ENCODE measurements around the gene NKAIN1.
A peak's percentile ranks its signal among the peaks of the same experiment; 100 is the strongest.

The NKAIN1 gene

GRCh38 chr1:31170486-31170735 is 69.3 kb downstream of the NKAIN1 start:
- CTCF ChIA-PET = interaction anchor here (0.8 to 1.8 kb wide), 5 partner anchors 8 to 19 kb away, joined by 3 to 10 read pairs (median 4); no protein-coding TSS in a partner anchor
- POLR2A ChIA-PET = interaction anchor here (1.0 to 1.5 kb wide), 4 partner anchors 9 to 126 kb away, joined by 5 to 8 read pairs (median 7); partner anchors contain the start of genes SNRNP40 and ZCCHC17
- no peaks in the 10 kb centered on the region for H3K4me1 ChIP-seq (ENCODE audit: control insufficient read depth, insufficient read depth, low read length)
- H3K36me3 ChIP-seq (ENCODE audit: control insufficient read depth in 2 of 2, insufficient read depth in 1 of 2, low read length in 2 of 2) = no peaks in the 10 kb centered on the region
- H3K4me3 ChIP-seq (ENCODE audit: low read depth, low read length) = no peak overlapping the region
- H3K27ac ChIP-seq (ENCODE audit: extremely low read depth, low read depth, low read length) = no peak overlapping the region
- peak; percentile 33; the same call in 1 of the 2 replicates for TF ChIP-seq ZFHX2 (tag by site-specific recombination; conservative IDR thresholded peaks at IDR 0.05)
- TF ChIP-seq TSHZ1 (tag by site-specific recombination; IDR thresholded peaks at IDR 0.05; ENCODE audit: borderline replicate concordance) = no peak
- TF ChIP-seq EGR2 (tag by site-specific recombination; IDR thresholded peaks at IDR 0.05; ENCODE audit: low read depth) = peak; percentile 48; the same call in 1 of the 2 replicates
- no peak for TF ChIP-seq SCRT1 (tag by site-specific recombination; IDR thresholded peaks at IDR 0.05; ENCODE audit: borderline replicate concordance)
- H3K9me3 ChIP-seq (ENCODE audit: control insufficient read depth, insufficient read depth, low read depth, low read length) = no peaks in the 10 kb centered on the region

- H3K27ac ChIP-seq (ENCODE audit: extremely low read depth, low read depth, low read length) = no peak overlapping the region
- CTCF ChIA-PET = interaction anchor here (0.6 to 4.9 kb wide), 3 partner anchors 9 to 369 kb away, joined by 3 to 41 read pairs (median 3); no protein-coding TSS in a partner anchor
These were observed 73.2 kb downstream of the NKAIN1 start for GRCh38 chr1:31166462-31166861.

GRCh38 chr1:31164291-31164690 is 75.4 kb downstream of the NKAIN1 start:
- H3K27ac ChIP-seq (ENCODE audit: extremely low read depth, low read depth, low read length) = no peak overlapping the region
- no peak for TF ChIP-seq ZNF76 (tag by site-specific recombination; IDR thresholded peaks at IDR 0.05; ENCODE audit: borderline replicate concordance, low read depth)
- TF ChIP-seq ZNF221 (tag by site-specific recombination; IDR thresholded peaks at IDR 0.05; ENCODE audit: borderline replicate concordance) = no peak
- no peak for TF ChIP-seq GFI1B (tag by site-specific recombination; IDR thresholded peaks at IDR 0.05)
- no peak for TF ChIP-seq ZSCAN23 (tag by site-specific recombination; IDR thresholded peaks at IDR 0.05)
- no peak for TF ChIP-seq ZNF302 (tag by site-specific recombination; IDR thresholded peaks at IDR 0.05; ENCODE audit: low read depth)
- TF ChIP-seq ZNF544 (tag by site-specific recombination; IDR thresholded peaks at IDR 0.05) = no peak
- no peak for TF ChIP-seq ZNF664 (tag by site-specific recombination; IDR thresholded peaks at IDR 0.05)
- no peak for TF ChIP-seq ZNF449 (tag by site-specific recombination; IDR thresholded peaks at IDR 0.05)
- no peak for TF ChIP-seq ZBTB44 (tag by site-specific recombination; IDR thresholded peaks at IDR 0.05)
- no peak for TF ChIP-seq ZNF112 (tag by site-specific recombination; IDR thresholded peaks at IDR 0.05)
- TF ChIP-seq ZNF155 (tag by site-specific recombination; IDR thresholded peaks at IDR 0.05) = no peak
- TF ChIP-seq ZFP3 (tag by site-specific recombination; IDR thresholded peaks at IDR 0.05; ENCODE audit: low read depth) = no peak
- TF ChIP-seq HOXD13 (CRISPR knock-in tag; IDR thresholded peaks at IDR 0.05; ENCODE audit: borderline replicate concordance) = no peak
- TF ChIP-seq ZBTB26 (tag by site-specific recombination; optimal IDR thresholded peaks at IDR 0.05) = no peak
- TF ChIP-seq CTCF (tag by site-specific recombination; IDR thresholded peaks at IDR 0.05) = no peak
- TF ChIP-seq ZBTB17 (tag by site-specific recombination; IDR thresholded peaks at IDR 0.05) = no peak
- no peak for TF ChIP-seq ZNF830 (tag by site-specific recombination; IDR thresholded peaks at IDR 0.05; ENCODE audit: low read depth)

More at GRCh38 chr1:31166462-31166861, 73.2 kb downstream of the NKAIN1 start:
- POLR2A ChIA-PET = interaction anchor here (1.2 kb wide), 1 partner anchor 28 kb away, joined by 4 read pairs; no protein-coding TSS in a partner anchor
- no peak overlapping the region for H3K4me3 ChIP-seq (ENCODE audit: low read depth, low read length)
- no peaks in the 10 kb centered on the region for H3K36me3 ChIP-seq (ENCODE audit: control insufficient read depth in 2 of 2, insufficient read depth in 1 of 2, low read length in 2 of 2)
- H3K4me1 ChIP-seq (ENCODE audit: control insufficient read depth, insufficient read depth, low read length) = no peaks in the 10 kb centered on the region
- H3K9me3 ChIP-seq (ENCODE audit: control insufficient read depth, insufficient read depth, low read depth, low read length) = no peaks in the 10 kb centered on the region
- TF ChIP-seq ZNF785 (tag by site-specific recombination; IDR thresholded peaks at IDR 0.05) (no peak), ZIC2 (tag by site-specific recombination; IDR thresholded peaks at IDR 0.05) (peak; percentile 69), ZNF223 (tag by site-specific recombination; IDR thresholded peaks at IDR 0.05) (no peak)

More at GRCh38 chr1:31164291-31164690, 75.4 kb downstream of the NKAIN1 start:
- CTCF ChIA-PET = interaction anchor here (4.9 kb wide), 1 partner anchor 18 kb away, joined by 41 read pairs; no protein-coding TSS in a partner anchor
- H3K9me3 ChIP-seq (ENCODE audit: control insufficient read depth, insufficient read depth, low read depth, low read length) = no peaks in the 10 kb centered on the region
- POLR2A ChIA-PET = interaction anchor here (0.6 to 1.5 kb wide), 3 partner anchors 9 to 132 kb away, joined by 3 to 5 read pairs (median 3); partner anchors contain the start of genes SNRNP40 and ZCCHC17
- H3K36me3 ChIP-seq (ENCODE audit: control insufficient read depth in 2 of 2, insufficient read depth in 1 of 2, low read length in 2 of 2) = no peaks in the 10 kb centered on the region
- no peaks in the 10 kb centered on the region for H3K4me1 ChIP-seq (ENCODE audit: control insufficient read depth, insufficient read depth, low read length)
- no peak overlapping the region for H3K4me3 ChIP-seq (ENCODE audit: low read depth, low read length)

Measured in HEK293 (cell line).